AG09319 (cell line): ENCODE measurements around the gene CBLB.
A peak's percentile ranks its signal among the peaks of the same experiment; 100 is the strongest.

Experiments
- DNase-seq: peaks from one replicate; pipeline ENCODE4 v3.0.0-alpha.2; 2010; ENCODE audit warnings: low read depth; ENCODE audit errors: extremely low read depth
- TF ChIP-seq, protein P1 (sequence below): IDR thresholded peaks from 2 replicates; pipeline ENCODE4 v1.5.1; 2011; ENCODE audit warnings: low read depth, mild to moderate bottlenecking, inconsistent platforms, low read length, moderate library complexity

CBLB gene

GRCh38 chr3:105759442-105760078 lies 109.3 kb downstream of the CBLB start:
- TF ChIP-seq, protein P1, sequence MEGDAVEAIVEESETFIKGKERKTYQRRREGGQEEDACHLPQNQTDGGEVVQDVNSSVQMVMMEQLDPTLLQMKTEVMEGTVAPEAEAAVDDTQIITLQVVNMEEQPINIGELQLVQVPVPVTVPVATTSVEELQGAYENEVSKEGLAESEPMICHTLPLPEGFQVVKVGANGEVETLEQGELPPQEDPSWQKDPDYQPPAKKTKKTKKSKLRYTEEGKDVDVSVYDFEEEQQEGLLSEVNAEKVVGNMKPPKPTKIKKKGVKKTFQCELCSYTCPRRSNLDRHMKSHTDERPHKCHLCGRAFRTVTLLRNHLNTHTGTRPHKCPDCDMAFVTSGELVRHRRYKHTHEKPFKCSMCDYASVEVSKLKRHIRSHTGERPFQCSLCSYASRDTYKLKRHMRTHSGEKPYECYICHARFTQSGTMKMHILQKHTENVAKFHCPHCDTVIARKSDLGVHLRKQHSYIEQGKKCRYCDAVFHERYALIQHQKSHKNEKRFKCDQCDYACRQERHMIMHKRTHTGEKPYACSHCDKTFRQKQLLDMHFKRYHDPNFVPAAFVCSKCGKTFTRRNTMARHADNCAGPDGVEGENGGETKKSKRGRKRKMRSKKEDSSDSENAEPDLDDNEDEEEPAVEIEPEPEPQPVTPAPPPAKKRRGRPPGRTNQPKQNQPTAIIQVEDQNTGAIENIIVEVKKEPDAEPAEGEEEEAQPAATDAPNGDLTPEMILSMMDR: no peak
- DNase-seq: no peak

- DNase-seq: no peak
- TF ChIP-seq, protein P1: no peak
These were observed 110.4 kb downstream of the CBLB start for GRCh38 chr3:105758451-105758850.

DNA sequence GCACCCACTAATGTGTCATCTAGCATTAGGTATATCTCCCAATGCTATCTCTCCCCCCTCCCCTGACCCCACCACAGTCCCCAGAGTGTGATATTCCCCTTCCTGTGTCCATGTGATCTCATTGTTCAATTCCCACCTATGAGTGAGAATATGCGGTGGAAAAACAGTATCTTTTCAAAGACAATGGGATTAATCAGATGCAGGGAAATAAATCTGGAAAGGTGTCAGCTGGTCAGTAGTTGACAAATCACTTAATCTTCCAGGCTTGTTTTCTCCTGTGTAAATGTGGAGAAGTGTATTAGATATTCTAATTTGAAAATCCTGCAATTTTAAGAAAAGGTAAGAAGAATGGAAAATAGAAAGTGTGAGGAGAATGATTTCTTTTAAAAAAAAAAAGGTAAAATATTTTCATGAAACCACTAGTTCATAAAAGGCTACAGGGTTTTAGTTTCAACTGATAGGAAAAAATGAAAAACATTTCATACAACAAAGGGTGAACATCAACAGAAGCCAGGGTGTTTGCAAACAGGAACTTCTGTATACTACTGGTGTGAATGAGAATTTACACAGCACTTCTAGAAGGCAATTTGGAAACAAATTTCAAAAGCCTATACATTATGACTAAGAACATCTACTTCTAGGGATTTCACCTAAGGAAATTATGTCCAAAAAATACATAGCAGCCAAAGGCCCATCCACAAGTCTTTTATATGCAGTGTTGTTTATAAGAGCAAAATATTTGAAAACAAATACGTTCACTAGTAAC lies 113.5 kb downstream of the CBLB start:
- no peak for DNase-seq
- TF ChIP-seq, protein P1: no peak

DNA sequence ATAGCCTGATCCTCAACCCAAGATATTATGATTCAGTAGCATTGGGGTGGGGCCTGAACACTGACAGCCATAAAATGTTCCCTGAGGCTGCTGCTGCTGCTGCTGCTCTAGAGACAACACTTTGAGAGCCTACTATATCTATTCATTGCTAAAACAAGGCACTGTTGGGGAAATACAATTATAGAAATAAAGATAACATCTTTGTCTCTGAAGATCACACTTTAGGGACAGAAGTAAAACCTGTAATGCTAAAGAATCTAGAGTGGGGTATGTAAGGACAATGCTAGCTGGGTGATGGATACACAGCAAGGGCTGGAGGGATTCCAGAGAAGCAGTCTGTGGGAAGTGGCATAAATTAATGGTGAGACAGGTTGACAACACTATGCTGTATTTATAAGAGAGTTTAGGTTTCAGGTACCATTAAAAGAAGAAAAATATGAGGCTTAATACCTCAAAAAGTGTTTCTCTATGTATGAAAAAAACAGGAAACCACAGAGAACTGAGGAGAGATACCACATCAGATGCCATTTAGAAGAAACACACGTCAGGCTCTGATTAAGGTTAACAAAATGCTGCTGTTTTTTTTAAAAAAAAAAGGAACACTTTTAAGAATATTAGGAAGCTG lies 115.9 kb downstream of the CBLB start:
- no peak for DNase-seq
- TF ChIP-seq, protein P1: no peak

DNA sequence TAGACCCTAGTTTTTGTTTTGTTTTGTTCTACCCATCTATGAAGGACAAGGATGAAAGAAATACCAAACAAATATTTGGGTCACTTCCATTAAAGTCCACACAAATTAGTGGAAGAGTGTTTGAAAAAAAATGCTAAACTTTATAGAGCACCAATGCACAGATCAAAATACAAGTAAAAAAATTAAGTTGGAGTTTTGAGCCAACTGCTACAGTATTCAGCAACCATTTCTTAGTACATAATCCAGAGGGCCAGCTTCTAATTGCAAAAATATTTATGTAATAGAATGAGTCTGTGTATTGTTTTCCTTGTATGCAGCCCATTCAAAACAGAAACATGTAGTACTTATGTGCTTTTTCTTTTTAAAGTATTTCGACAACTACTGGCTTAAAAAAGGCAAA lies 121.1 kb downstream of the CBLB start:
- peak; percentile 75 for DNase-seq
- TF ChIP-seq, protein P1: no peak

- TF ChIP-seq, protein P1: no peak
- no peak for DNase-seq
These were observed 121.7 kb downstream of the CBLB start for GRCh38 chr3:105747060-105747541.
